RCC 7860 (cell line): ENCODE measurements around the gene KDM1B.
"Not testable (repeated sequence)": the region's sequence is repeated elsewhere in the genome, so short reads cannot be mapped to it uniquely, and the experiment has no call there.

Experiments
- DNase-seq: peaks from one replicate; pipeline ENCODE4 v3.0.0-alpha.2; 2015; ENCODE audit warnings: low spot score
- FAIRE-seq: peaks from 2 replicates; lab custom pipeline; 2012; peaks lifted over from hg19 to GRCh38; lab: Jason Lieb, UNC

KDM1B gene

DNA sequence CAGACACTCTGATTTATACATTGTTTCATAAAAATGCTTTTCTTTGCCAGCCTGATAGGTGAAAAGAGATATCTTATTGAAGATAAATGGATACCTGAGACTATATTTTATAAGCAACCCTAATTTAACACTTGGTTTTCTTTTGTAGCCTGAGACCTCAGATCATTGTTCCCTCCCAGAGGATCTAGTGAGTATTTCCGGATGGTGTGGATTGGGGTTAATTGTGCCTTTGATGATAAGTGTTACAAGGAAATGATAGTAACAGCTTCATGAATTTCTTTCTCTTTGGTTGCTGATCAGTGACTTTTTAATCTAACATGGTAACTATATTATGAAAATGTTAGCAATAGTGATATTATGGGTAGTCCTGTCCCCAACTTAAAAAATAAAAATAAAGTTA is 30.4 kb downstream of the KDM1B start:
- DNase-seq (no peak), FAIRE-seq (no peak)

GRCh38 chr6:18186033-18186432 is 30.8 kb downstream of the KDM1B start:
- FAIRE-seq = no peak
- DNase-seq = no peak

DNA sequence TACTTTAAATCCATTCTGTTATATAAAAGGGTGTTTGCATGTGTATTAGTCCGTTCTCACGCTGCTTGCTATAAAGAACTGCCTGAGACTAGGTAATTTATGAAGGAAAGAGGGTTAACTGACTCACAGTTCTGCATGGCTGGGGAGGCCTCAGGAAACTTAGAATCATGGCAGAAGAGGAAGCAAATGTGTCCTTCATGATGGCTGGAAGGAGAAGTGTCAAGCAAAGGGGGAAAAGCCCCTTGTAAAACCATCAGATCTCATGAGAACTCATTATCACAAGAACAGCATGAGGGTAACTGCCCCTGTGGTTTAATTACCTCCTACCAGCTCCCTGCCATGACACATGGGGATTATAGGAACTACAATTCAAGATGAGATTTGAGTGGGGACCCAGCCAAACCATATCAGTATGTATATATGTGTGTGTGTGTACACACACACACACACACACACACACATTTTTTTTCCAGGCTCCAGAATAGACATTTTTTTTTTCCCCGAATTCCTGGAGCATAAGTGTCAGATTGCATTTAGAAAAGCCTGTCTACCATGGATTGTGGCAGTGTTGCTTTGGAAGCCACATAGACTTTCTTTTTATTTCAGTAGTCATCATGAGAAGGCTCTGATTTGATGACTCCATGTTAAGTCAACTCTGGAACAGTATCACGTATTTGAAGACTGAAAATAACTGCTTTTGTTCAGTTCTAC is 31.5 kb downstream of the KDM1B start:
- DNase-seq (no peak), FAIRE-seq (no peak)

DNA sequence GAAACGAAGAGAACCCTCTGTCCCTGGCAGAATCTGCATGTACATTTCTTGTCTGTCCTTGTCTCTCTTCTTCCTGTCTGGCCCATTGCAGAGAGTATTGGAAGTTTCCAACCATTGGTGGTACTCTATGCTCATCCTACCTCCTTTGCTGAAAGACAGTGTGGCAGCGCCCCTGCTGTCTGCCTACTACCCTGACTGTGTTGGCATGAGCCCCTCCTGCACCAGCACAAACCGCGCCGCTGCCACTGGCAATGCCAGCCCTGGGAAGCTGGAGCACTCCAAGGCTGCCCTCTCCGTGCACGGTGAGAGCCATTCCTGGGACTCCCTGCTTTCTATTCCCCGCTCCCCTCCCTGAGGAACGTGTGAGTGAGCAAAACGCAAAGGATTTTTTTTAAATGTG is 32.5 kb downstream of the KDM1B start:
- no peak for DNase-seq
- FAIRE-seq = no peak

GRCh38 chr6:18189196-18189595 is 34.0 kb downstream of the KDM1B start:
- DNase-seq (no peak), FAIRE-seq (no peak)

- FAIRE-seq (no peak), DNase-seq (no peak)
Measured at GRCh38 chr6:18192026-18192425, 36.8 kb downstream of the KDM1B start.

DNA sequence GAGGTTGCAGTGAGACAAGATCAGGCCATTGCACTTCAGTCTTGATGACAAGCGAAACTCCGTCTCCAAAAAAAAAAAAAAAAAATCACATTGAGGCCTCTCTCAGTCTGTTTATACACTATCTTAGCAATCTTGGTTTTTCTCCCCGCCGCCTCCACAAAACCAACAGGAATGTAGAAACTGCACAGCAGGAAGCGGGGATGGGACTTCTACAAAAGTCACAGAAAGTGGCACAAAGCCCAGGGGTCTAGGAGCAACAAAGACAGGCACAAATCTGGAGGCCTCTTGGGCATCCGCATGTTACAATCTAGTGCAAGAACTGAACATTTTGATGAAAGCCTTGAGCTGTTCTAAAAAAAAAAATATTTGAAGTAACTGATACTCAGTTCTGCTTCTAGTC is 48.6 kb downstream of the KDM1B start:
- DNase-seq (no peak), FAIRE-seq (no peak)

DNA sequence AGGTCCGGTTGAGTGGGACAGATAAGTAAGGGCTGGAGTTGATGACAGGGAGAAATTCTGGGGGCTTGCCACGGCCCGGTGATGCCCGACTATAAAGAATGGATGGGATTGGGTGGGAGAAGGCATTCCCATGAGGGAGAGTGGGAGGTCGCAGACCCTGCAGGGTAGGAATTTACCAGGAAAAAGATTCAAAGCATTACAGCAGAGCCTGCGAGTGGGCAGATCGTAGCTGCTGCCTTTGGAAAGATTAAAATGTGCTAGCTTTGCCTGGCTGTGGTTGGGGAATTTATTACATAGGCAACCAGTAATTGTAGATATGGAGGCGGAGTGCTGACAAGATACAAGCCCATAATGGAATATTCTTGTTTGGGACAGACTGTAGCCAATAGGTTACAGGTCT is 49.5 kb downstream of the KDM1B start:
- FAIRE-seq (no peak), DNase-seq (no peak)

DNA sequence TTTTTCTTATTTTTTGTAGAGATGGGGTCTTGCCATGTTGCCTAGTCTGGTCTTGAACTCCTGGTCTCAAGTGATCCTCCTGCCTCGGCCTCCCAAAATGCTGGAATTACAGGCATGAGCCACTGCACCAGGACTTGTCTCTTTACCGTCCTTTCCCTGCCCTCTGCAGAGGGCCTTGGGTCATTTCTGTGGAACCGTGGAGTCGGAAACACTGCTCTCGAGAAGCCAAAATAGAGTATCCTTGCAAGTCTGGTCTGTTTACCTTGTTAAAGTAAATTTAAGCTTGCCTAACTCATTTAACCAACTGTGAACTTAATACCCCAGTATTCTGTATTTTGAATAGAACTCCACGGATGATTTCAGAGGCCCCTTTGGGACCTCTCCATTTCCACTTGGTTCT is 51.4 kb downstream of the KDM1B start:
- FAIRE-seq (no peak), DNase-seq (no peak)

- DNase-seq (no peak), FAIRE-seq (no peak)
Measured at GRCh38 chr6:18207438-18207837, 52.2 kb downstream of the KDM1B start.

GRCh38 chr6:18207949-18208348 is 52.7 kb downstream of the KDM1B start:
- DNase-seq = no peak

GRCh38 chr6:18208778-18209177 is 53.6 kb downstream of the KDM1B start:
- not testable (repeated sequence) for FAIRE-seq

More at GRCh38 chr6:18207949-18208348, 52.7 kb downstream of the KDM1B start:
- FAIRE-seq = no peak

DNA sequence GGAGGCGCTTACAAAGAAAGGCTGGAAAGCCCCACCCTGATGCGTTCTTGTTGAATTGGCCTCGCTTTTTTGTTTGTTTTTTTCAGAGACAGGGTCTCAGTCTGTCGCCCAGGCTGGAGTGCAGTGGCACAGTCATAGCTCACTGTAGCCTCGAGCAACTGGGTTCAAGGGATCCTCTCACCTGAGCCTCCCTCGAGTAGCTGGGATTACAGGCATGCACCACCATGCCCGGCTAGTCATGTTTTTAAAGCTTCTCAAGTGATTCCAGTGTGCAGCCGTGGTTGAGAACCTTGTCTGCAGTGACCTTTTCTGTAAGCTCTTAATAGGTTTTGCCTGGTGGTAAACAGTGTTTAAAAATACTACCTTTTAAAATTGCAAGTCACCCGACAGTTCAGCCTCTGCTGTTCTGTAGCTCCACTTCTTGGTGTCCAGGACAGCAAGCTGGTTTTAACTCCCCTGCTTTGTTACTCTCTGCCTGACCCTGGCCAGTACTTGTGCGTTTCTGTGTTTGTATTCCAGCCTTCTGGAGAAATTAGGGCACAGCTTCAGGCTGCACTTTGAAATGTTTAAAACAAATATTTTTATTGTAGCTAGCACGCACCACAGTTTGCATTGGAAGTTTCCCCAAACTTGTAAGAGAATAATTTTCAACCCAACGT is 54.4 kb downstream of the KDM1B start:
- FAIRE-seq = no peak
- no peak for DNase-seq

More at GRCh38 chr6:18208778-18209177, 53.6 kb downstream of the KDM1B start:
- DNase-seq = not testable (repeated sequence)

DNA sequence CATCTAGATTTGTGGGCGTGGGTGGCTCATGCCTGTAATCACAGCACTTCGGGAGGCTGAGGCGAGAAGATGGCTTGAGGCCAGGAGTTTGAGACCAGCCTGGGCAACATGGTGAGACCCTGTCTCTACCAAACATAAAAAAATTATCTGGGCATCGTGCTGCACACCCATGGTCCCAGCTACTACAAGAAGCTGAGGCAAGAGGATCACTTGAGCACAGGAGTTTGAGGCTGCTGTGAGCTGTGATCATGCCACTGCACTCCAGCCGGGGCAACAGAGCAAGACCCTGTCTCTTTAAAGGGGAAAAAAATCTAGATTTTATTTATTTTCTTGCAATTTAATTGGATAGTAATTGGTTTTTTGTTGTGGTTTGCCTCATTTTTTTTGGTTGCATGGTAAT is 55.5 kb downstream of the KDM1B start:
- DNase-seq (no peak), FAIRE-seq (no peak)

DNA sequence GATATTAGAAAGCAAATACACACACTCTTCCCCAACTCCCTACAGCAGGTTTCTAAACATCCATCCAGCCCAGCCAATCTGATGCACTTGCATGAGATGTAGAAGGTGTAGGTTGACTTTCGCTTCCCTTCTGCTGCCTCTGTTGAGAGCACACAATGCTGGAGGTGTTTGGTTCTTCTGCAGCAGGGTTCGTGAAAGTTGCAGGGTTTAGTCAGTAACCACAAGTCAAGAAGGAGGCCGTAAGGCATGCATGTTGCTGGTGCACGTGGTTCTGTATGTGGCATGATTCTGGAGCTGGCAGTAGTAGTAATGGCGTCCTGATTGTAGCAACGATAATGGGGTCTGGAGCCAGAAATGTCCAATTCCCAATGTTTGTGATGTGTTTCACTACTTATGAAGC is 56.1 kb downstream of the KDM1B start:
- DNase-seq = no peak
- no peak for FAIRE-seq

DNA sequence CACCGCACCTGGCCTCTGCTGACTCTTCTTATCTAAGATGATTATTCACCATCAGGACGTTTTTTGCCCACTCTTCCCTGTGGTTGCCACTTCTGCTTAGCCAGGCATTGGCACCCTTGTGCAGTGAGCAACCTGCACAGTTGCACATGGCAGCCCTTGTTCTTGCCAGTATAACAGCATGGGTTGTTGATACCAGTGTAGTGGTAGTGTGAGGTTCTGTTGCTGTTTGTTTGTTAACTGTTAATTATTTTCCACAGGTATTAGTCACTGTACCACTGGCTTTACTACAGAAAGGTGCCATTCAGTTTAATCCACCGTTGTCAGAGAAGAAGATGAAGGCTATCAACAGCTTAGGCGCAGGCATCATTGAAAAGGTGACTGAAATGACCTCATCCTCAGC is 57.0 kb downstream of the KDM1B start:
- FAIRE-seq = no peak
- no peak for DNase-seq

GRCh38 chr6:18213439-18213838 is 58.2 kb downstream of the KDM1B start:
- FAIRE-seq (no peak), DNase-seq (no peak)

DNA sequence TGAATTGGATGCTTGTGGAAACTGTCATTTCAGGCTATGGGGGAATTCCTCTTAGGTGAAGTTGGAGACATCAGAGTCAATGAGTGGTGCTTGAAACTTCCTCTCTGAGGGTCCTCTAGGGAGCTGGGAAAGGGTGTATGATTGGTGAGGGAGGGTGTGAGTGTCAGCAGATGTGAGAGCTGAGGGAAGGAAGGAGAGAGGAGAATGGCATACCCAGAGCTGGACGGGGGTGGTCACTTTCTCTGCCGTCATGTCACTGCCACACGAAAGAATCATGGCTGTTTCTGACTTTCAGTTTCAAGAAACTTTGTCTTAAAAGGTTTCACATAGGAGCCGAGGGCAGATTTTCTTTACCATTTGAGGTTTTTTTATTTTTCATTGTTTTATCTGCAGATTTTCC is 58.8 kb downstream of the KDM1B start:
- DNase-seq = no peak
- FAIRE-seq = no peak

- DNase-seq = no peak
- FAIRE-seq = no peak
Measured at GRCh38 chr6:18215436-18215835, 60.2 kb downstream of the KDM1B start.

DNA sequence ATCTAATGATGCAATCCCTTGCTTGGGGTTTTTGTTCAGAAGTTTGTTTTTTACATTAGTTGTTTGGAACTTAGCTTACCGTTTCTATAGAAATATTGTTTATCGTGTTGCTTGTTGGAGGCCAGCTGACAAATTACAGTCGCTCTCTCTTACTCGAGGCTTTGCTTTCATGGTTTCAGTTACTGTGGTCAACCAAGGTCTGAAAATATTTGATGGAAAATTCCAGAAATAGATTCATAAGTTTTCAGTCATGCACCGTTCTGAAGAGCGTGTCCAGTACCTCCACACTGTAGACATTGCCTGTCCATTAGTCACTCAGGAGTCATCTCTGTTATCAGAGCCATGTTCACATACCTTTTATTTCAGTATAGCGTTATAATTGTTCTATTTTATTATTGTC is 61.2 kb downstream of the KDM1B start:
- peak; percentile 95 for DNase-seq
- FAIRE-seq = peak; percentile 91

GRCh38 chr6:18218233-18218632 is 63.0 kb downstream of the KDM1B start:
- FAIRE-seq (no peak), DNase-seq (no peak)

DNA sequence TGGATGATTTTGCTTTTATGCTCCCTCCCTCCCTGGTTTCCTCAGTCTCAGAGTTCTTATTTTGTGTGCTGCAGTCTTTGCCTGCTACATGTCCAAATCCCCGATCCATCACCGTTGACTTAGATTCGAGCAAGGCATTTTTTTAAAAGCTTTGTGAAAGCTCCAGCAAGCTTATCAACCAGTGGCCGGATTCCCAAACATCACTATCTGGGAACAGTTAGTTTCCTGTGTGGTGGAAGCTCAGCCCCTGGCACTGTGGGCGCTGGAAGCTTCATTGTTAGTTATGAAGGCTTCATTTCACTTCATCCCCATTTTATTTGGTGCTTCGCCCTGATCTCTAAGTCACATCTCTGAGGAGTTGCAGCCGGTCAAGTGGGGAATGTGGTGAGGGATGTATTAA is 64.4 kb downstream of the KDM1B start:
- FAIRE-seq (no peak), DNase-seq (no peak)

DNA sequence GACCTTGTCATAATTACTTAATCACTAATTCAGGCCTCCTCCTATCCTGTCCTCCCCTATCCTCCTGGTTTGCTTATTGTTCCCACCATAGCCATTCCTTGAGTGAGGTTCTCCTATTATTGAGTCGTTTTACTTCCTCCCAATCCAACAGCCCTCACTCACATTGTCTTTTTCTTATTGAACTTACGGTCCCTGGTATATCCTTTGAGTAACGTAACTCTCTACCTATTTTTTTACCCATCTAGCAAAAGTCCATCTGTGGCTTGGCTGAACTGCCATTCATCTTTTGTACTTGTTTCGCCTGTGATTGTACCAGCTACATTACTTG is 66.0 kb downstream of the KDM1B start:
- DNase-seq (no peak), FAIRE-seq (no peak)
